HG02943 (cell line): ENCODE data around the gene METTL4.
"Not testable (repeated sequence)": the region's sequence is repeated elsewhere in the genome, so short reads cannot be mapped to it uniquely, and the experiment has no call there.

ENCODE experiments used
- ATAC-seq: cut with Tn5 transposase; IDR thresholded peaks from one replicate; pipeline ENCODE4 v1.9.1; 2021; ENCODE audit warnings: mild to moderate bottlenecking, low read depth, moderate library complexity; ENCODE audit not compliant: unreplicated experiment

Gene METTL4

GRCh38 chr18:2568129-2568528 lies 3.2 kb downstream of the METTL4 start:
- ATAC-seq: no peak

DNA sequence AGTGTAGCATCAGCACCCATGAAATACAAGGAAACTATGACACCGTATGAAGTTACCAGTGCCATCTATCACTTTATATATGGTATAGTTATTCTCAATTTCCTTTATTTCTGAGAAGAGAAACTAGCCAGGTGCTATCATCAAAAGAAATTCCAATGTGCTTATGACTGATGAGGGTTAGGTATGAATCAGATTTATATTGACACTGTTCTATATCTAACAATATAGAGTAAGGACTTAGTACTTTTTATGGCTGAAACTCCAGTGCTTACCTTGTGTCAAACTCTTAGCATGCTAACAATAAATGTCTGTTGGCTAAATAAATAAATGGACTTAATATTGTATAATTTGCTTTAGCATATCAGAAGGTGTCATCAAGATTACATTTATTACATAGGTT lies 6.9 kb downstream of the METTL4 start:
- ATAC-seq: no peak

- no peak for ATAC-seq
Measured at GRCh38 chr18:2559249-2559648, 12.1 kb downstream of the METTL4 start.

DNA sequence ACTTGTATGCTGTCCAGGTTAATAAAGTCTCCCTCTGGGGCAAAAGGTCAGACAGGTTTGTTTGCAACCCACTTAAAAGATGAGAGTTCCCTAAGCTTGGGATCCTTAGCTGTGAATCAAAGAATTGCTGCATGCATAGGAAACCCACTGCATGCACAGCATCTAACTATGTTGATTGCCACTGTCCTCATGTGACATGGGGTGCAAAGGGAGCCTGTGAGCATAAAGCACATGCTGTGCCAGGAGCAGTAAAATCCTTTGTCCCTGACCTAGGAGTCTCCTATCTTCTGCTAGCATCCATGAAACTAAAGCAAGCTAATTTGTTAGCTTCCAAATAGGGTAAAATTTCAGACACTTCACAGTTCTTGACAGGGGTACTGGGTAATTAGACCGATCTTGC lies 13.8 kb downstream of the METTL4 start:
- no peak for ATAC-seq

DNA sequence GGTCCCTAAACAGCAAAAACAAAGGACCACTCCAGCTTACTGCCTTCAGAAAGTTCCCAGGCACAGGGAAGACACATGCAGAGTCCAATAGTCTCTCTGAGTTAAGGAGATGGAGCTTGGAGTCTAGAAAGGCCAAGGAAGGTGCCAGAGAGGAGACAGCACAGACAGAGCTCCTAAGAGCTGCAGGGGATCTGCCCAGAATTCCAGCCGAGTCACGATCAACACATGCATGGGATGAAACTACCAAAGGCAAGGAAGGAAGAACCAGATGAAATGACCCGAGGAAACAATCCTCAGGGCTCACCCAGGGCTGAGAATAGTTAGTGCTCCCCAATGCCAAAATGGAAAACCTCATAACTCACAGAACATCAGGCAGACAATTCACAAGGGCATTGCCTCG lies 15.4 kb downstream of the METTL4 start:
- ATAC-seq: no peak

DNA sequence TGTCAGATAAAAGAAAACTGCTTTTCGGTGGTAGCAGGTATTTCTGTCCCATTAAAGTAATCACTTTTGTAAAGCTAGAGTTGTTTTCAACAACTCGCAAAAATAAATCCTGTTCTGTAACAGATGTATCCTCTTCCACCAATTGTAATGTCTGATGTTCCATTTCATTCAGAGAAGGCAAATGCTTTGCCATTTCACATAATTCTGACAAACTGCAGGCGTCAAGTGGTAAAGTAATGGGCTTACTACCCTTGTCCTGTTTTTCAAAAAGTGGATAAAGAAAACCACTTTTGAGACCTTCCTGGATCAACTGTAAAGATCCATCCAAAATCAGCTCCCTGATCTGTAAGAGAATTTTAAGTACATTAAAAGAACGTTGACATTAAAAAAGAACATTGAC lies 16.6 kb downstream of the METTL4 start:
- ATAC-seq: no peak

DNA sequence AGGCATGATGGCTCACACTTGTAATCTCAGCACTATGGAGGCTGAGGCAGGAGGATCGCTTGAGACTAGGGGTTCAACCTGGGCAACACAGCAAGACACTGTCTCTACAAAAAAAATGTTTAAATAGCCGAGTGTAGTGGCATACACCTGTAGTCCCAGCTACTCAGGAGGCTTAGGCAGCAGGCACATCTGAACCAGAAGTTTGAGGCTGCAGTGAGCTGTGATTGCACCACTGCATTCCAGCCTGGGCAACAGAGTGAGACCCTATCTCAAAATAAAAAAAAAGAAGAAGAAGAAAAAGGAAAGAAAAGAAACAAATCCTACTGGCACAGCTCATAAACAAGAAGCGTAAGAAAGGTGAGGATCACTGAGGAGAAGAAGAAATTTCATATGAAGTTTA lies 19.9 kb downstream of the METTL4 start:
- no peak for ATAC-seq

- no peak for ATAC-seq
Measured at GRCh38 chr18:2549462-2549861, 21.8 kb downstream of the METTL4 start.

DNA sequence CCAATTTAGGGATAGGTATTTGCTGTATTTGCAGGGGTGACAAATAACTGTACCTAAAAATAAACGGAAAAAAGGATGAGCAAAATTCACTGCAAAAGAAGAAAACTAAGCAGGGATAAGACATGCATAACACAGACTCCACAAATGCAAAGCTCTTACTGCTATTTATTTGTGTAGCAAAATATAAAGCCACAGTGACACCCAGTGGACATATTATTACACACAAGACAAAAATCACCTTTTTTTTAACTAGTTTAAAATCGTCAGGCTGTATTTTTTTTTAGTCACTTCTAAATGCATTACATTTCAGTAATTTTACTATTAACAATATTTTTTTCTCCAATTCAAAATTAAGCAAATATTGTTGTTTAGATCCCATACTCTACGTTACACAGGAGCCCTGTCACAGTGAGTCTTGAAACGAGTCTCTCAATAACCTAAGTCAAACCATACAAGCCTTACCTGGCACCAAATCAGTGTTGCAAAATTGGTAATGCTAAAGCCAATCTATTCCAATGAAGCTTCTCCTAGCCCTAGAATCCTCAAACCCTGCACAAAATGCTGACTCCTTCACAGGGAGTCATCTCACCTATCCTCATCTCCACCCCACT lies 23.7 kb downstream of the METTL4 start:
- peak; percentile 68 for ATAC-seq

- no peak for ATAC-seq
Measured at GRCh38 chr18:2545155-2545554, 26.1 kb downstream of the METTL4 start.

DNA sequence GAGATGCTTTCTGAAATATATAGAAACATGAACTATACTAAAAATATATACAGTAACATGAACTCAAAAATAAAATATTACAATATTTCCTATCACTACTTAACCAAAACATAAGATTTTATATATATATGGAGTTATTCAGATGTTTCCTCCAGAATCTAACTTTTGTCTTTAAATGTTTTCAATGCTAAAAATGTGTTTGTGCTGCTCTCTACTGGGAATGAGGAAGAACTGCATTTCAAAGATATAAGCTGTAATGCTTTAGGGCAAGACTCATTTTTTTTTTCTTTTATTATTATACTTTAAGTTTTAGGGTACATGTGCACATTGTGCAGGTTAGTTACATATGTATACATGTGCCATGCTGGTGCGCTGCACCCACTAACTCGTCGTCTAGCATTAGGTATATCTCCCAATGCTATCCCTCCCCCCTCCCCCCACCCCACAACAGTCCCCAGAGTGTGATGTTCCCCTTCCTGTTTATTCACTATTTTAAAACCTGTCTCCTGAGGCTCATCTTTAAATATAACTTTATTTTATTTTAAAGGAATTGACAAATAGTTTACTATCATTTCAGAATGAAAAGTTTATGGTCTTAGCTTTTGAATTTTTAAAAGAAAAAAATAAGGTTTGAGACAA lies 29.3 kb downstream of the METTL4 start:
- ATAC-seq: not testable (repeated sequence)

DNA sequence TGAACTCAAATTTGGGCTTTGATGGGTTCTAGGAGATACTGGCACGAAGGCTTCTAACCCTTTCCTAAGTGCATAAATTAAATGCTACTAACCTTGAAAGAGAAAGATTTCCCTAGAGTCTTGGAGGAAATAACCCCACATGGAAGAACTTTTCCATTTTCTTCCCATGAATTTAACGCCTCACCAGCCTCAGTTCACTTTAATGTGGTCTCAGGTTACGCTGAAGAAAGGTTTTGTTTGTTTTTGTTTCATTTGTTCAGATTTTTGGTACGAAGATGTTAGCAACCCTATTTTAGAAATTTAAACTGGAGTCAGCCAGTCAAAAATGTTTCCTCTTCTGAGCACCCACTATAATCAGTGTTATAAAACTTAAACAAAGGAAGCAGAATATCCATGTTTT lies 30.7 kb downstream of the METTL4 start:
- no peak for ATAC-seq

- no peak for ATAC-seq
Measured at GRCh38 chr18:2538844-2539243, 32.5 kb downstream of the METTL4 start.

GRCh38 chr18:2538236-2538635 lies 33.1 kb downstream of the METTL4 start:
- ATAC-seq: no peak

GRCh38 chr18:2537296-2537695 lies 34.0 kb downstream of the METTL4 start:
- no peak for ATAC-seq

DNA sequence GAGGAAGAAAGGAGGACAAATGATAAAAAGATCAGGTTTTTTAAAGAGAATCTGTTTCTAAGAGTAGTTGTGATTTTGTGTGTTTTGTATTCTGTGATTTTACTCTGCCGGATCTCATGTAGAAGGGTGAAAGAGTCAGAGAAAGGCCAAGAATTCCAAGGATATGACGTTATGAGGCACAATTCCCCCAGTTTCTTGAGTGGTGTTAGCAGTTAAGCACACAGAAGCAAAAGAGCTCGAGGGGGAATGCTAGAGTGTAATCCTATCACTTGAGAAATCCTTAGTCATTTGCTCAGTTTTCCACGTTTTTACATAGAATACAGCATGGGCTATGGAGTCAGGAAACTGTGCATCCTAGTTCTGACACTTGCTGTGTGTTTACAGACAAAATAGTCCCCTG lies 34.8 kb downstream of the METTL4 start:
- ATAC-seq: no peak

GRCh38 chr18:2536063-2536462 lies 35.2 kb downstream of the METTL4 start:
- ATAC-seq: no peak

DNA sequence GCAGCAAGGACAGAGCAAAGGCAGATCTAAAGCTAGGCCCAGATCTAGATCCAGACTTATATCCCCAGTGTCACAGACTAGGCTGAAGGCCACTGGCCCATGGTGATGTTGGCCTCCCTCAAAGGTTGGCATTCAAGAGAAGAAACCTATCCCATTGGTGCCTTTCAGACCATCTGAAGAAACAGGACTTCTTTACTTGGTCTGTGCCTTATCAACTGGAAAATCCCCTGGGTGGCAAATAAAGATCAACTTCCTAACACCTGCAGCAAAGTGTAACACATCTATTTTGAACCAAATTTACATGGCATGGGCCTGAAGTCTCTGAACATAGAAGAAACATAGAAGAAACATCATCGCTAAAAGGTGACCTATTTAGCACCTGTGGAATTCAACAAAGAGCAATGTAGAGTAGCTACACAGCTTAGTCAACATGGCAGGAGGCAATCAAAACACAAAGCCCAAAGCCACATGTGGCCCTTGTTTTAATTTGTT lies 35.8 kb downstream of the METTL4 start:
- ATAC-seq: no peak

DNA sequence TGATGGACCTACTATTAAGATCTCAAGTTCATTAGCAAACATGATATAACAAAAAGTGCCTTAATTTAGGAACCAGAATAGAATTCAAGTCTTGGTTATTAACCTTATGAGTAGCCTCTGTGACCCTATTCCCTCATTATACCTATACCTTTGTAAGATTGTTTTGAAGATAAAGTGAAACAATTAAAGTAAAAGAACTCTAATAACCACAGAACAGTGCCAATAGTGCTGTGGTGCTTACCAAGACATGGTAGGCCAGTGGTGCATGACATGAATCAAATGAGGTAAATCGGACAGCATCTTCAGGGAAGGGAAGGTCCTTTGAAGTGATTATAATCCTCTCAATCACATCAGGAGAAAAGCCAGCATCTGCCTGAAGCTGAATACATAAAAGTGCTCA lies 36.4 kb downstream of the METTL4 start:
- ATAC-seq: no peak

GRCh38 chr18:2532797-2533196 lies 38.5 kb downstream of the METTL4 start:
- no peak for ATAC-seq

- ATAC-seq: no peak
Measured at GRCh38 chr18:2531751-2532150, 39.6 kb downstream of the METTL4 start.

DNA sequence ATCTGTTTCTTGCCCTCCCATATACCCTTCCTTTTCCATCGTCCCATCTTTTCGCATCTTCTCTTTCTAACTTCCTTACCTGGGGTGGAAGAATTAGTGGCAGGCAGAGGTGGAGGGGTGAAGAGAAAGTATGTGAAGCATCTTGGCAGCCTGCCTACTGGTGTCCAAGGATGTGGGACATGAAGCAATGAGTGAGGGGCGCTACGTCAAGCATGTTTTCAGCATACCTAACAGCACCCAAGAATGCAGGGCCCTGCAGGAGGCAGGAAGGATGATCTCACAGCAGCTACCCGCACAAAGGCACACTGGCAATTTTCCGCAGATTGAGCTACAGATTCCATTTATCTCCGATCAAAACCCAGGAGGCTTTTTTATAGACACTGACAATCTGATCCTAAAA lies 42.2 kb downstream of the METTL4 start:
- no peak for ATAC-seq
